Brain microvascular endothelial cell (primary cell): ENCODE measurements around the gene BCAS1.

Experiments used
- DNase-seq: peaks from one replicate; pipeline ENCODE4 v3.0.0-alpha.2; 2020
- H3K27ac ChIP-seq: fragments of 250-450 bp; sonication (Bioruptor Pico); 2 replicates; pipeline ENCODE4 v1.5.1; 2020; ENCODE audit warnings: mild to moderate bottlenecking, moderate library complexity
- H3K27me3 ChIP-seq: fragments of 250-450 bp; sonication (Bioruptor Pico); replicated peaks from 2 replicates; pipeline ENCODE4 v1.5.1; 2020; ENCODE audit warnings: mild to moderate bottlenecking
- H3K36me3 ChIP-seq: fragments of 250-450 bp; sonication (Bioruptor Pico); replicated peaks from 2 replicates; pipeline ENCODE4 v1.5.1; 2020; ENCODE audit warnings: mild to moderate bottlenecking
- H3K4me3 ChIP-seq: 2 replicates; pipeline ENCODE4 v1.5.1; 2011; ENCODE audit warnings: low read depth, mild to moderate bottlenecking, control low read depth, low read length, moderate library complexity
- in situ Hi-C: cut with HindIII; loops from 2 replicates; pipeline ENCODE4 v1.10.0; 2017; ENCODE audit warnings: low sequenced_read_pairs, low pct_ligation_motif_present
- TF ChIP-seq, protein P1 (sequence below): IDR thresholded peaks from 2 replicates; pipeline ENCODE4 v1.5.1; 2011; ENCODE audit warnings: low read depth, mild to moderate bottlenecking, moderate library complexity, low read length, control low read depth, inconsistent platforms; ENCODE audit errors: missing control alignments

Gene BCAS1

DNA sequence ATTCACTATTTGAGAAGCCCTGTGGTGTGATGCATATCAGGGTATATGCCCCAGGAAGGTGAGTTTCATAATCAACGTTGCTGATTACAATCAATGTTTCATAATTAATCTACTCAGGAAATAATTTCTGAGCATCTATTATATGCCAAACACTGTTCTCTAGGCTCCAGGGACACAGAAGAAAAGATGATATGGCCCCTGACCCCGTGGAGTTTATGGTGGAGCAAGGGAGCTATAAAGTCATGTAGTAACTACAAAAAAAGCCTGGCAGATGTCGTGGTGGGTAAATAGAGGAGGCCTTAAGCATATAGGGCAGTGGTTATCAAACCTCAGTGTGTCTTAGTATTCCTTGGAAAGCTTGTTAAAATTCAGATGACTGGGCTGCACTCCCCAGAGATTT, 40.1 kb upstream of the BCAS1 start:
- Histone ChIP-seq H3K4me3 (no peak overlapping the region), H3K27me3 (no peaks in the 10 kb centered on the region), H3K27ac (no peak overlapping the region), H3K36me3 (no peaks in the 10 kb centered on the region)
- in situ Hi-C loops, result no loop called here
- TF ChIP-seq, protein P1, sequence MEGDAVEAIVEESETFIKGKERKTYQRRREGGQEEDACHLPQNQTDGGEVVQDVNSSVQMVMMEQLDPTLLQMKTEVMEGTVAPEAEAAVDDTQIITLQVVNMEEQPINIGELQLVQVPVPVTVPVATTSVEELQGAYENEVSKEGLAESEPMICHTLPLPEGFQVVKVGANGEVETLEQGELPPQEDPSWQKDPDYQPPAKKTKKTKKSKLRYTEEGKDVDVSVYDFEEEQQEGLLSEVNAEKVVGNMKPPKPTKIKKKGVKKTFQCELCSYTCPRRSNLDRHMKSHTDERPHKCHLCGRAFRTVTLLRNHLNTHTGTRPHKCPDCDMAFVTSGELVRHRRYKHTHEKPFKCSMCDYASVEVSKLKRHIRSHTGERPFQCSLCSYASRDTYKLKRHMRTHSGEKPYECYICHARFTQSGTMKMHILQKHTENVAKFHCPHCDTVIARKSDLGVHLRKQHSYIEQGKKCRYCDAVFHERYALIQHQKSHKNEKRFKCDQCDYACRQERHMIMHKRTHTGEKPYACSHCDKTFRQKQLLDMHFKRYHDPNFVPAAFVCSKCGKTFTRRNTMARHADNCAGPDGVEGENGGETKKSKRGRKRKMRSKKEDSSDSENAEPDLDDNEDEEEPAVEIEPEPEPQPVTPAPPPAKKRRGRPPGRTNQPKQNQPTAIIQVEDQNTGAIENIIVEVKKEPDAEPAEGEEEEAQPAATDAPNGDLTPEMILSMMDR, result no peak
- no peak for DNase-seq

DNA sequence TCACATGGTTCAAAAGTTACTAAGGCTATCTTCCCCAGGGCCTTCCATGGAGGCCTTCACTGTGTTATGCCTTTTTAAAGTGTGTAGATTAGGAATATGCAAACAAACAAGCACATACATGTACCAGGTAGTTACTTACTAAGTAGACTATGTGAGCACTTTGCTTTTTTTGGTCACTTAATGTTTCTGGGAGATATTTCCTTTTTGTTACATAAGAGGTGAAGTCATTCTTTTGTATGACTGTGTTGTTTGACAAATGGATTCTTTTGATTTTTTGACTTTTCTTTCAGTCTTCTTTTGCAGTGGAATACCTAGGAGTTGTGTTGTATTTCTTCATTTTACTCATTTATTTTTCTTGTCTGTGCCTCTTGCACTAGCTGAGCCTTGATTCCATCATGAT, 39.6 kb upstream of the BCAS1 start:
- Histone ChIP-seq H3K36me3 (no peaks in the 10 kb centered on the region), H3K4me3 (no peak overlapping the region), H3K27me3 (no peaks in the 10 kb centered on the region), H3K27ac (no peak overlapping the region)
- TF ChIP-seq, protein P1, result no peak
- no peak for DNase-seq
- in situ Hi-C loops, result no loop called here

DNA sequence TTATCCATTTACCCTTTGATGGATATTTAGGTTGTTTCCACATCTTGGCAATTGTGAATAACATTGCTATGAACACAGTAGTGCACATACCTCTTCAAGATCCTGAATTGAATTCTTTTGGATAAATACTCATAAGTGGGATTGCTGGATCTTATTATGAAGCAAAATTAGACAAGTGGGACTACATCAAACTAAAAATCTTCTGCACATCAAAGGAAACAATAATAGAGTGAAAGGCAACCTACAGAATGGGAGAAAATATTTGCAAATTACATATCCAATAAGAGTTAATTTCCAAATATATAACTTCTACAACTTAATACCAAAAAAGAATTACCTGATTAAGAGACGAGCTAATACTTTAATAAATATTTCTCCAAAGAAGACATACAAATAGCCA, 38.4 kb upstream of the BCAS1 start:
- in situ Hi-C loops, result loop anchor here (10.0 kb wide), 1 partner anchor 86 kb away; no protein-coding TSS in a partner anchor
- H3K4me3 ChIP-seq, result no peak overlapping the region
- TF ChIP-seq, protein P1, result no peak
- no peaks in the 10 kb centered on the region for H3K36me3 ChIP-seq
- H3K27ac ChIP-seq, result no peak overlapping the region
- no peaks in the 10 kb centered on the region for H3K27me3 ChIP-seq
- DNase-seq, result no peak

DNA sequence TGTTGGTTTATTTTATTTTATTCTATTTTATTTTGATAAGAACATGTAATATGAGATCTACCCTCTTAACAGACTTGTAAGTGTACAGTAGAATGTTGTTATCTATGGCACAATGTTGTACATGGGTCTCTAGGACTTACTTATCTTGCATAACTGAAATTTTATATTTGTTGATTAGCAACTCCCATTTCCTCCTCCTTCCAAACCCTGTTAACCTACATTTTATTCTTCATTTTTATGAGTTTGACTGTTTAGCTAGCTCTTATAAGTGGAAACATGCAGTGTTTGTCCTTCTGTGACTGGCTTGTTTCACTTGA, 37.9 kb upstream of the BCAS1 start:
- Histone ChIP-seq H3K4me3 (no peak overlapping the region), H3K36me3 (no peaks in the 10 kb centered on the region), H3K27me3 (no peaks in the 10 kb centered on the region), H3K27ac (no peak overlapping the region)
- in situ Hi-C loops, result loop anchor here (10.0 kb wide), 1 partner anchor 87 kb away; no protein-coding TSS in a partner anchor
- no peak for DNase-seq
- TF ChIP-seq, protein P1, result no peak

DNA sequence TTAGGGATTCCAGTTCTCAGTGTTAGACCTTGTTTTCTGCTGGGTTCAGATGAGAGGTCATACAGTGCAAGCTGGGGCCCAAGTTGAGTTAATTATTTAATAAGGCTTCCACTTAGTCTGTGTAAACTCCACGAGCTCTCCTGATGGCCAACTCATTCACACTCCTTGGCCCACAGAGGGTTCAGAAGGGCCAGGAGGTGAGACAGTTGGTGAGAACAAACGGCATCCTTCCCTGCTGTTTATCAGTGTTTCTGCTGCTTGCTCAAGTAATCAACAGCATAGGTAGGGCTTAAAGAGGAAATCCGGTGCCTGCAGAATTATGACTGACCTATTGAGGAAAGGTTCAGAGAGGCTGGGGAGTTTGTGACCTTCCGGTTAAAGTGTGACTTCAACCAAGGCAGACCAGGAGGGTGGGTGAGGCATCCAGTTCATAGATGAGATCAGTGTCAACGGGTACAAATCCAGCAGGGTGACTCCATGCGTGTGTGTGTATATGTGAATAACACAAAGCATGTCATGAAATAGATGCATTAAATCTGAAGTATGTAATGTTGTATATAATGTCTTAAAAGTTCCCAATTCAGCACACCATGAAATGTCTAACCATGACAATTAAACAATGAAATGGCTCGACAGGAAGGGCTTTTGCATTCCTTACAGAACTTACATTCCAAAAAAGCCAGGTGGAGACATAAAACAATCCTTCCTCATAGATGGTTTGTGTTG, 37.4 kb upstream of the BCAS1 start:
- Histone ChIP-seq H3K27ac (no peak overlapping the region), H3K27me3 (no peaks in the 10 kb centered on the region), H3K4me3 (no peak overlapping the region), H3K36me3 (no peaks in the 10 kb centered on the region)
- TF ChIP-seq, protein P1, result no peak
- no peak for DNase-seq
- in situ Hi-C loops, result loop anchor here (10.0 kb wide), 1 partner anchor 87 kb away; no protein-coding TSS in a partner anchor

DNA sequence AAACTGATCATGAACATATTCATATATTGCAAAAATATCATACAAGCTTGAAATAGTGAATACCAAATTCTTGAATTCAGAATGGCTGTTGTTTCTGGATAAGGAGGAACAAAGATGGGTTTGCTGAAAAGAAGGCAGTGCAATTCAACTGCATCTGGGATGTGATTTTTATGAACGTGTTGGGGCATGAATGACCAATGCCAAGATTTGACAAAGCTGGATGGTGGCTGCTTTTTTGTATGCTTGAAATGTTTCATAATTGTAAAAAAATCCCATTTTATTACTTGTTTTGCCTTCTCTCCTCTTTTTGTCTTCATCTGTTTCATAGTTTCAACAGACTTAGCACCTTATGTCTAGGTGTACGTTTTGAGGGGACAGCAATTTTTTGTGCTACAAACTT, 36.8 kb upstream of the BCAS1 start:
- H3K27me3 ChIP-seq, result no peaks in the 10 kb centered on the region
- TF ChIP-seq, protein P1, result no peak
- no peaks in the 10 kb centered on the region for H3K36me3 ChIP-seq
- H3K27ac ChIP-seq, result no peak overlapping the region
- DNase-seq, result no peak
- H3K4me3 ChIP-seq, result no peak overlapping the region
- in situ Hi-C loops, result loop anchor here (10.0 kb wide), 1 partner anchor 88 kb away; no protein-coding TSS in a partner anchor
